HTR-8/SVneo (cell line): ENCODE results near the gene CCM2L.
A peak's percentile ranks its signal among the peaks of the same experiment; 100 is the strongest.

Source experiments
- DNase-seq: peaks from one replicate; pipeline ENCODE4 v3.0.0; 2011; ENCODE audit warnings: low spot score, mixed read lengths; ENCODE audit not compliant: insufficient read length
- FAIRE-seq: peaks from 2 replicates; lab custom pipeline; 2011; peaks lifted over from hg19 to GRCh38; lab: Jason Lieb, UNC

The CCM2L gene

GRCh38 chr20:32052778-32053362 is 42.6 kb downstream of the CCM2L start:
- no peak for FAIRE-seq
- no peak for DNase-seq

- DNase-seq (no peak), FAIRE-seq (no peak)
Measured at GRCh38 chr20:32053648-32054047, 43.4 kb downstream of the CCM2L start.

GRCh38 chr20:32056708-32057483 is 46.7 kb downstream of the CCM2L start:
- FAIRE-seq (no peak), DNase-seq (no peak)

GRCh38 chr20:32057656-32058184 is 47.5 kb downstream of the CCM2L start:
- FAIRE-seq (no peak), DNase-seq (no peak)

GRCh38 chr20:32059189-32059588 is 49.0 kb downstream of the CCM2L start:
- DNase-seq (no peak), FAIRE-seq (no peak)

GRCh38 chr20:32062776-32063170 is 52.5 kb downstream of the CCM2L start:
- DNase-seq (no peak), FAIRE-seq (no peak)

- no peak for DNase-seq
- no peak for FAIRE-seq
Measured at GRCh38 chr20:32063695-32064094, 53.5 kb downstream of the CCM2L start.

- DNase-seq (no peak), FAIRE-seq (no peak)
Measured at GRCh38 chr20:32064667-32065066, 54.4 kb downstream of the CCM2L start.

GRCh38 chr20:32067234-32067821 is 57.1 kb downstream of the CCM2L start:
- peak; percentile 75 for DNase-seq
- peak; percentile 86 for FAIRE-seq

- DNase-seq (no peak), FAIRE-seq (no peak)
Measured at GRCh38 chr20:32068174-32068573, 57.9 kb downstream of the CCM2L start.

GRCh38 chr20:32069711-32070110 is 59.5 kb downstream of the CCM2L start:
- FAIRE-seq (no peak), DNase-seq (no peak)

GRCh38 chr20:32070282-32070681 is 60.0 kb downstream of the CCM2L start:
- no peak for FAIRE-seq
- DNase-seq, result no peak

- DNase-seq (no peak), FAIRE-seq (no peak)
Measured at GRCh38 chr20:32070690-32071213, 60.5 kb downstream of the CCM2L start.

GRCh38 chr20:32071395-32072167 is 61.3 kb downstream of the CCM2L start:
- DNase-seq (no peak), FAIRE-seq (no peak)

GRCh38 chr20:32072168-32072750 is 62.0 kb downstream of the CCM2L start:
- FAIRE-seq (no peak), DNase-seq (no peak)

- FAIRE-seq (no peak), DNase-seq (no peak)
Measured at GRCh38 chr20:32075534-32075933, 65.3 kb downstream of the CCM2L start.

GRCh38 chr20:32077190-32077589 is 67.0 kb downstream of the CCM2L start:
- FAIRE-seq (no peak), DNase-seq (no peak)

- no peak for FAIRE-seq
Measured at GRCh38 chr20:32078322-32078721, 68.1 kb downstream of the CCM2L start.

GRCh38 chr20:32078791-32079190 is 68.6 kb downstream of the CCM2L start:
- no peak for DNase-seq

More at GRCh38 chr20:32078322-32078721, 68.1 kb downstream of the CCM2L start:
- no peak for DNase-seq

GRCh38 chr20:32079655-32080109 is 69.4 kb downstream of the CCM2L start:
- no peak for FAIRE-seq

More at GRCh38 chr20:32078791-32079190, 68.6 kb downstream of the CCM2L start:
- no peak for FAIRE-seq

More at GRCh38 chr20:32079655-32080109, 69.4 kb downstream of the CCM2L start:
- no peak for DNase-seq
